ENCODE data around the gene C6orf89.

Gene C6orf89

GRCh38 chr6:36851626-36852025 is 34.1 kb upstream of the C6orf89 start:
- Histone ChIP-seq H3K4me3 (ENCODE audit: low read depth, low read length) (no peak overlapping the region), H3K9me3 (no peaks in the 10 kb centered on the region), H3K36me3 (peaks cover 38% of the 10 kb centered on the region), H3K4me1 (peaks cover 29% of the 10 kb centered on the region), H3K27me3 (no peaks in the 10 kb centered on the region)
- DNase-seq = no peak
- TF ChIP-seq CTCF (IDR thresholded peaks at IDR 0.05; ENCODE audit: low read depth, low read length) = no peak

- no peak for TF ChIP-seq CTCF (IDR thresholded peaks at IDR 0.05; ENCODE audit: low read depth, low read length)
- DNase-seq = peak; percentile 42
- H3K27me3 ChIP-seq = no peaks in the 10 kb centered on the region
- no peak overlapping the region for H3K4me3 ChIP-seq (ENCODE audit: low read depth, low read length)
- peaks cover 38% of the 10 kb centered on the region for H3K36me3 ChIP-seq
- peaks cover 29% of the 10 kb centered on the region for H3K4me1 ChIP-seq
- no peaks in the 10 kb centered on the region for H3K9me3 ChIP-seq
Observed at GRCh38 chr6:36852481-36853147, 33.1 kb upstream of the C6orf89 start.

- DNase-seq = no peak
- no peak for TF ChIP-seq CTCF (IDR thresholded peaks at IDR 0.05; ENCODE audit: low read depth, low read length)
- peaks cover 39% of the 10 kb centered on the region for H3K36me3 ChIP-seq
- no peaks in the 10 kb centered on the region for H3K27me3 ChIP-seq
- H3K4me1 ChIP-seq = peaks cover 24% of the 10 kb centered on the region
- no peak overlapping the region for H3K4me3 ChIP-seq (ENCODE audit: low read depth, low read length)
- H3K9me3 ChIP-seq = no peaks in the 10 kb centered on the region
Observed at GRCh38 chr6:36853325-36853724, 32.4 kb upstream of the C6orf89 start.

GRCh38 chr6:36855750-36856149 is 30.0 kb upstream of the C6orf89 start:
- H3K4me3 ChIP-seq (ENCODE audit: low read depth, low read length) = no peak overlapping the region
- peaks cover 45% of the 10 kb centered on the region for H3K36me3 ChIP-seq
- no peaks in the 10 kb centered on the region for H3K27me3 ChIP-seq
- no peak for TF ChIP-seq CTCF (IDR thresholded peaks at IDR 0.05; ENCODE audit: low read depth, low read length)
- H3K9me3 ChIP-seq = no peaks in the 10 kb centered on the region
- H3K4me1 ChIP-seq = peaks cover 7% of the 10 kb centered on the region
- DNase-seq = no peak

- H3K36me3 ChIP-seq = peaks cover 49% of the 10 kb centered on the region
- DNase-seq = peak; percentile 56
- no peaks in the 10 kb centered on the region for H3K9me3 ChIP-seq
- no peak for TF ChIP-seq CTCF (IDR thresholded peaks at IDR 0.05; ENCODE audit: low read depth, low read length)
- H3K27me3 ChIP-seq = no peaks in the 10 kb centered on the region
- no peak overlapping the region for H3K4me3 ChIP-seq (ENCODE audit: low read depth, low read length)
- peaks cover 7% of the 10 kb centered on the region for H3K4me1 ChIP-seq
Observed at GRCh38 chr6:36856277-36856676, 29.5 kb upstream of the C6orf89 start.

GRCh38 chr6:36857325-36857724 is 28.4 kb upstream of the C6orf89 start:
- Histone ChIP-seq H3K4me3 (ENCODE audit: low read depth, low read length) (no peak overlapping the region), H3K36me3 (peaks cover 51% of the 10 kb centered on the region), H3K4me1 (peaks cover 7% of the 10 kb centered on the region), H3K9me3 (no peaks in the 10 kb centered on the region), H3K27me3 (no peaks in the 10 kb centered on the region)
- DNase-seq = no peak
- no peak for TF ChIP-seq CTCF (IDR thresholded peaks at IDR 0.05; ENCODE audit: low read depth, low read length)

Data from BE2C (cell line).